Measurements from ENCODE around the gene SLC9A6. TPM values are rescaled to one million over a fixed set of nuclear protein-coding genes. Genes with fewer than 3 reads are reported as not detected.

The SLC9A6 gene
- 10 to 100 TPM in 2 of 4 donors, 1 to 10 TPM in 2; 7.0 to 11.0 (median 9.1) TPM for polyA plus RNA-seq
- long read RNA-seq, donor 1, partial matches to known transcripts: 0 of 2 reads
- long read RNA-seq, donor 1, other reads (novel, unspliced or antisense): 0 of 2 reads
- long read RNA-seq, donor 2: 0 reads
- long read RNA-seq, donor 3: 0 reads
- long read RNA-seq, donor 4: 0 reads
- long read RNA-seq, donor 5: 0 reads
- long read RNA-seq, donor 6: 0 reads
- long read RNA-seq, donor 7: 0 reads
- long read RNA-seq, donor 8: 0 reads
- long read RNA-seq, donor 9, partial matches to known transcripts: 0 of 1 reads
- long read RNA-seq, donor 9, other reads (novel, unspliced or antisense): 0 of 1 reads
- long read RNA-seq, donor 10, partial matches to known transcripts: 0 of 5 reads
- long read RNA-seq, donor 10, other reads (novel, unspliced or antisense): 5 of 5 reads

DNA sequence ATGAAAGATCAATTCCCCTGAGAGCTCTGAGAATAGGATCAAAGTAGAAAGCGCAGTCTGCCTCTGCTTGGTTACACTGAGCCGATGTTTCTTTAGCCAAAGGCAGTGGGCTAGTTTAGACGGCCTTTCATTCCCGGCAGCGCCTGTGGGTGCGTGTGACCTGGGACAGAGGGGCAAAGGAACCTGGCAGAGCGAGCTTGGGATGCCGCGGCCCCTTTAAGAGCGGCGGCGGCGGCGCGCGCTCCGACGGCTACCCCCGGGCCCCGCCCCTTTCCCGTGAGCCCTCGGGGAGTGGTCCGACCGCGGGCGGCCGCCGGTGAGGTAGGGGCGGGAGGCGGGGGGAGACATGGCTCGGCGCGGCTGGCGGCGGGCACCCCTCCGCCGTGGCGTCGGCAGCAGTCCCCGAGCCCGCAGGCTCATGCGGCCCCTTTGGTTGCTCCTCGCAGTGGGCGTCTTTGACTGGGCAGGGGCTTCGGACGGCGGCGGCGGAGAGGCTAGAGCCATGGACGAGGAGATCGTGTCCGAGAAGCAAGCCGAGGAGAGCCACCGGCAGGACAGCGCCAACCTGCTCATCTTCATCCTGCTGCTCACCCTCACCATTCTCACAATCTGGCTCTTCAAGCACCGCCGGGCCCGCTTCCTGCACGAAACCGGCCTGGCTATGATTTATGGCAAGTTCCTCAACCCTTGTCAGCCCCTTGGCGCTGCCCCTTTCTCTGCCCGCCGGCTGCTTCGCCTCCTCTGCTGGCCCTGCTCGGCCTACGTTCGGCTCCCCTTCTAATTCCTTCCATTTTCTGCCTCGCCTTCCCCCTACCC lies at the start of gene SLC9A6:
SLC9A6 (plus strand) TSS at position 279 of the 816 bp plus-strand sequence; CDS start at position 503, 224 bp downstream.
- DNase-seq (peak; percentile 69 to 81), FAIRE-seq (no peak)
- Histone ChIP-seq H3K9me3 (ENCODE audit: control insufficient read depth in 2 of 2, insufficient read depth in 1 of 2, low read depth in 1 of 2, low read length in 1 of 2) (no peaks in the 10 kb centered on the region), H3K4me3 (ENCODE audit: low read depth in 1 of 3, low read length in 3 of 3) (peak within 1 kb of the TSS; percentile 70 to 83 (median 78)), H3K36me3 (ENCODE audit: control insufficient read depth in 3 of 3, insufficient read depth in 2 of 3, low read depth in 1 of 3, low read length in 3 of 3) (no peaks in the 10 kb centered on the region), H3K4me1 (ENCODE audit: control insufficient read depth in 3 of 3, insufficient read depth in 2 of 3, low read depth in 1 of 3, low read length in 2 of 3) (no peaks in the 10 kb centered on the region), H3K27me3 (ENCODE audit: control insufficient read depth in 3 of 3, insufficient read depth in 3 of 3, low read length in 3 of 3) (no peaks in the 10 kb centered on the region), H3K27ac (ENCODE audit: low read depth in 1 of 3, low read length in 2 of 3) (peak within 1 kb of the TSS; percentile 77 to 85 (median 82))
- 0 to 43% (median 16%) methylated on average over 23 to 68 of the region's 68 CpGs for WGBS, 3 donors

DNA sequence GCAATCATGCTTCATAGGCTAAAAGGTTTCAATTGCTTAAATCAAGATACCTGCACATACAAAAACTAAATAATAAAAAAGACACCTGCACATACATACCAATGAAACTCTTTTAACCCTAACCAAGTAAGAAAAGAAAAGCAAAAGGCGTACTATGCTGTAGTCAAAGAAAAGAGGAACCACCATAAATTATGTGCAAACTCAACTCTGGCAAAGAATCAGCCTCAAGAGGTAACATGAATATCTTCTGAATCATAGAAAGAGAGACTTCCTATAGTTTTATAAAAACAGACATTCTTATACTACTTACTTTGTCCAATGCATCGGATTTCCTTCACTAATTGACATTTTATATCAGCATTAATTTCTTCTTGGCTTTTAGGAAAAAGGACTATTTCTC lies 40.7 kb upstream of the SLC9A6 start:
- DNase-seq (no peak), FAIRE-seq (no peak)
- 74 to 91% (median 79%) methylated on average over 2 of the region's 2 CpGs for WGBS, 3 donors
- Histone ChIP-seq H3K4me3 (ENCODE audit: low read depth in 1 of 3, low read length in 3 of 3) (no peak overlapping the region), H3K4me1 (ENCODE audit: control insufficient read depth in 3 of 3, insufficient read depth in 2 of 3, low read depth in 1 of 3, low read length in 2 of 3) (no peaks in the 10 kb centered on the region), H3K36me3 (ENCODE audit: control insufficient read depth in 3 of 3, insufficient read depth in 2 of 3, low read depth in 1 of 3, low read length in 3 of 3) (no peaks in the 10 kb centered on the region), H3K27me3 (ENCODE audit: control insufficient read depth in 3 of 3, insufficient read depth in 3 of 3, low read length in 3 of 3) (no peaks in the 10 kb centered on the region), H3K27ac (ENCODE audit: low read depth in 1 of 3, low read length in 2 of 3) (no peak overlapping the region), H3K9me3 (ENCODE audit: control insufficient read depth in 2 of 2, insufficient read depth in 1 of 2, low read depth in 1 of 2, low read length in 1 of 2) (no peaks in the 10 kb centered on the region)

DNA sequence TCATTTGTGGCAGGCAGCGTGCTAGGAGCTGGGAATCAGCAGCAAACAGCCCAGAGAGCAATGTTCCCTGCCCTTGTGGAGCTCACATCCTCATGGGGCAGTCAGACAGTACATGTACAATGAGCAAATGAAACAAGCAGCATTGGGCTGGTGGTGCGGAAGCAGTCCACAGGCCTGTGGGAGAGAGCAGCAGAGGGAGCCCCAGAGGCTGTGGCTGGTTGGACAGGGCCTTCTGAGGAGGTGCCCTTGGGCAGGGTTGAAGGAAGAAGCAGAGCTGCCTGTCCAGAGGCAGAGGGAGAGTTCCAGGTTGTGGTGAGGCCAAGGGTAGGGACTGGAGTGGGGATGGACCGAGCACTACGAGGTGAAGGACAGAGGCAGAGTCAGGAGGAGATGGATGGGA lies 33.9 kb upstream of the SLC9A6 start:
- H3K9me3 ChIP-seq (ENCODE audit: control insufficient read depth in 2 of 2, insufficient read depth in 1 of 2, low read depth in 1 of 2, low read length in 1 of 2): no peaks in the 10 kb centered on the region
- H3K36me3 ChIP-seq (ENCODE audit: control insufficient read depth in 3 of 3, insufficient read depth in 2 of 3, low read depth in 1 of 3, low read length in 3 of 3): no peaks in the 10 kb centered on the region
- no peak overlapping the region for H3K4me3 ChIP-seq (ENCODE audit: low read depth in 1 of 3, low read length in 3 of 3)
- 70 to 91% (median 83%) methylated on average over 4 of the region's 4 CpGs for WGBS, 3 donors
- H3K27ac ChIP-seq (ENCODE audit: low read depth in 1 of 3, low read length in 2 of 3): no peak overlapping the region
- DNase-seq: no peak
- no peaks in the 10 kb centered on the region for H3K4me1 ChIP-seq (ENCODE audit: control insufficient read depth in 3 of 3, insufficient read depth in 2 of 3, low read depth in 1 of 3, low read length in 2 of 3)
- H3K27me3 ChIP-seq (ENCODE audit: control insufficient read depth in 3 of 3, insufficient read depth in 3 of 3, low read length in 3 of 3): no peaks in the 10 kb centered on the region
- FAIRE-seq: no peak

DNA sequence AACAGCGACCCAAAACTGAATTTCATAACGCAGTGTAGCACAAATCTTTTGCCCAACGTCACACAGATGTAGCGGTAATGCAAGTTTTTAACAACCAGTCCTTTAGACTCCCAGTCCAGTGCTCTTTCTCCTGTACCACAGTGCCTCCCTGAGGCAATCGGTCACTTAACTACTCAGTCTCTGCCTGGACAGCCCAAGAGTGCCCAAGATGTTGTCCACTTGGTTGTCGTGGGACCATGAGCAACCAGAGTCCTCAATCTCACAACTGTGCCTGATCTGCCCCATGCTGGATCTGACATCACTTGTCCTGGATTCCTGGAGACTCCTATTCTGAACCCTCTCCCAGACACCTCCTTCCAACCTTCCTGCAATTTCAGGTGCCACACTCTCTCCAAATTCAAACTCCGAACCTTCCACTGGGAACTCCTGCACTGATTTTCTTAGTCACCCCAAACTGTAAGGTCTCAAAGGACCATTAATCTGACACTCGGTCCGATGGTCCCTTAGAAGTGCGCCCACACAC lies 12.1 kb upstream of the SLC9A6 start:
- Histone ChIP-seq H3K27ac (ENCODE audit: low read depth in 1 of 3, low read length in 2 of 3) (peak overlapping the region; percentile 85 to 98 (median 97)), H3K27me3 (ENCODE audit: control insufficient read depth in 3 of 3, insufficient read depth in 3 of 3, low read length in 3 of 3) (no peaks in the 10 kb centered on the region), H3K4me1 (ENCODE audit: control insufficient read depth in 3 of 3, insufficient read depth in 2 of 3, low read depth in 1 of 3, low read length in 2 of 3) (peaks cover 0 to 10% (median 0%) of the 10 kb centered on the region in 3 donors), H3K9me3 (ENCODE audit: control insufficient read depth in 2 of 2, insufficient read depth in 1 of 2, low read depth in 1 of 2, low read length in 1 of 2) (no peaks in the 10 kb centered on the region), H3K36me3 (ENCODE audit: control insufficient read depth in 3 of 3, insufficient read depth in 2 of 3, low read depth in 1 of 3, low read length in 3 of 3) (no peaks in the 10 kb centered on the region), H3K4me3 (ENCODE audit: low read depth in 1 of 3, low read length in 3 of 3) (peak overlapping the region; percentile 42 to 89 (median 54))
- FAIRE-seq (no peak), DNase-seq (peak in 1 of 2 donors; percentile 43)
- 2 to 35% (median 6%) methylated on average over 10 of the region's 10 CpGs for WGBS, 3 donors

DNA sequence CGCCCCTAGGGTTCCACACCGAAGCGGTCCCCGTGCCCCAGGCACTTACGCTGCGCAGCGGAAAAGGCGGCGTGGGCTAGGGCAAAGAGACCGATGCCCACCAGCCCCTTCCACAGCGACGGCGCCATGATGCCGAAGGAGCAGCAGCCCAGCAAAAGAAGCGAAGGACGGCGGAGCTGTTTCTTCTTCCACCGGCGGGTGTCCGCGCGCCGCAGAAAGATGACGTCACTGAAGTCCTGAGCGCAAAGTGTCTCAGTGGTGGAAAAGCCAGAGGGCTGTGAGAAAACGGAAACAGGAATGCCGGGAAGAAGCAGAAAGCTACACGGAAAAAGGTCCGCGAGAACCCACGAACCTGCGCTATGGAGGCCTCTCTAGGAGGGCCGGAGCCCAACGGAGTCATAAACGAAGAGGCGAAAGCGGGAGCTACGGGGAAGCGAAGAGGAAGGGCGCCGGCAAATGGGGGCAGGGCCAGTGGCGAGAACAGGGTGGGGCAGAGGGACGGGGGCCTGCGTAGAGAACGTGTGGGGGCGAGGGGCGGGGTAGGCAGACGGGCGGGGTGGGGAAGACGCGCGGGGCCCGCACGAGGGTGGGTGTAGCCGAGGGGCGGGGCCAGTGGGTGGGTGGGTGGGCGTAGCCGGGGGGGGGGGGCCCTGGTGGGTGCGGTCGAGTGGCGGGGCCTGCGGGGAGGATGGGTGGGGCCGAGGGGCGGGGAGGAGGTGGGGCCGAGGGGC lies 11.5 kb upstream of the SLC9A6 start, which contains the start of gene MMGT1:
MMGT1 (minus strand) TSS at position 441 of the 731 bp plus-strand sequence; CDS start at position 128, 313 bp downstream.
- DNase-seq (peak; percentile 74 to 88), FAIRE-seq (no peak)
- Histone ChIP-seq H3K27ac (ENCODE audit: low read depth in 1 of 3, low read length in 2 of 3) (peak within 1 kb of the TSS; percentile 85 to 98 (median 97)), H3K4me1 (ENCODE audit: control insufficient read depth in 3 of 3, insufficient read depth in 2 of 3, low read depth in 1 of 3, low read length in 2 of 3) (peaks cover 0 to 10% (median 0%) of the 10 kb centered on the region in 3 donors), H3K4me3 (ENCODE audit: low read depth in 1 of 3, low read length in 3 of 3) (peak within 1 kb of the TSS; percentile 42 to 89 (median 54)), H3K27me3 (ENCODE audit: control insufficient read depth in 3 of 3, insufficient read depth in 3 of 3, low read length in 3 of 3) (no peaks in the 10 kb centered on the region), H3K9me3 (ENCODE audit: control insufficient read depth in 2 of 2, insufficient read depth in 1 of 2, low read depth in 1 of 2, low read length in 1 of 2) (no peaks in the 10 kb centered on the region), H3K36me3 (ENCODE audit: control insufficient read depth in 3 of 3, insufficient read depth in 2 of 3, low read depth in 1 of 3, low read length in 3 of 3) (no peaks in the 10 kb centered on the region)
- WGBS, 3 donors: 1 to 41% (median 4%) methylated on average over 34 to 54 of the region's 65 CpGs

DNA sequence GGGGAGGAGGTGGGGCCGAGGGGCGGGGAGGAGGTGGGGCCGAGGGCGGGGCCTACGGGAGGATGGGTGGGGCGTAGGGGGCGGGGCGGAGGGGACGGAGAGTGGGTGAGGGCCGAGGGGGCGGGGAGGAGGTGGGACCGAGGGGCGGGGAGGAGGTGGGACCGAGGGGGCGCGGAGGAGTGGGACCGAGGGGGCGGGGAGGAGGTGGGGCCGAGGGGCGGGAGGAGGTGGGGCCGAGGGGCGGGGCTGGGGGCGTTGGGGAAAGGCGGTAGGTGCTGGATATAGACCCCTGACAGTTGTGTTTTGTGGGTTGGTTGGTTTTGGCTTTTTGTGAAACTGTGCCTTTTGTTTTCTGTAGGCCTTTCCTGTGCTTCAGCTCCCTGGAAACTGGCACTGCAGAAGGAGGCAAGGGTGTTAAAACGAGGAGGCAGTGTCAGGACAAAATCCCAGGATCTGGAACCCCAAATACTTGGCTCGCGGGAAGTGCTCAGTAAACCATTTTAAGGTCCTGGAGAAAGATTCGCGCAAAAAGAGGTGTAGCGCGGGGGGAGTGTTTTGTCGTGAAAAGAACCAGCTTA lies 10.9 kb upstream of the SLC9A6 start:
- H3K9me3 ChIP-seq (ENCODE audit: control insufficient read depth in 2 of 2, insufficient read depth in 1 of 2, low read depth in 1 of 2, low read length in 1 of 2): no peaks in the 10 kb centered on the region
- 6 to 40% (median 15%) methylated on average over 12 to 25 of the region's 32 CpGs for WGBS, 3 donors
- peak overlapping the region in 2 of 3 donors; percentile 26 to 39 for H3K4me3 ChIP-seq (ENCODE audit: low read depth in 1 of 3, low read length in 3 of 3)
- DNase-seq (peak; percentile 45 to 52), FAIRE-seq (no peak)
- no peaks in the 10 kb centered on the region for H3K36me3 ChIP-seq (ENCODE audit: control insufficient read depth in 3 of 3, insufficient read depth in 2 of 3, low read depth in 1 of 3, low read length in 3 of 3)
- peaks cover 0 to 10% (median 0%) of the 10 kb centered on the region in 3 donors for H3K4me1 ChIP-seq (ENCODE audit: control insufficient read depth in 3 of 3, insufficient read depth in 2 of 3, low read depth in 1 of 3, low read length in 2 of 3)
- no peaks in the 10 kb centered on the region for H3K27me3 ChIP-seq (ENCODE audit: control insufficient read depth in 3 of 3, insufficient read depth in 3 of 3, low read length in 3 of 3)
- peak overlapping the region in 2 of 3 donors; percentile 20 to 33 for H3K27ac ChIP-seq (ENCODE audit: low read depth in 1 of 3, low read length in 2 of 3)

DNA sequence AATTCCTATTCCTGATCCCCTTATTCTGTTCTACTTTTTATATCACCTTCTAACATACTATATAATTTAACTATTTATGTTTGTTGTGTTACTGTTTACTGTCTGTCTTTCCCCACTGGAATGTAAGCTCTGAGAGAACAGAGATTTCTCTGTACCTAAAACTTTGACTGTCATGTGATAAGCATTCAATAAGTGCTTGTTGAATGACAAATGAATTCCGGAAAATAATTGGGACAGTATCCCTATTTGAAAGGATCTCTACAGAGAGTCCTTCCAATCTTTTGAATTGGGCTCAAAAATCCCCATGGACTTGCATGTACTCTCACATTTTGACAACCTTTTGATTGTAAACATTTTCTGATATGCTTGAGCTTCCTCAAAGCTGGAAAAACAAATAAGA lies 9.8 kb upstream of the SLC9A6 start:
- Histone ChIP-seq H3K27ac (ENCODE audit: low read depth in 1 of 3, low read length in 2 of 3) (no peak overlapping the region), H3K4me3 (ENCODE audit: low read depth in 1 of 3, low read length in 3 of 3) (no peak overlapping the region), H3K4me1 (ENCODE audit: control insufficient read depth in 3 of 3, insufficient read depth in 2 of 3, low read depth in 1 of 3, low read length in 2 of 3) (peaks cover 0 to 10% (median 0%) of the 10 kb centered on the region in 3 donors), H3K36me3 (ENCODE audit: control insufficient read depth in 3 of 3, insufficient read depth in 2 of 3, low read depth in 1 of 3, low read length in 3 of 3) (no peaks in the 10 kb centered on the region), H3K9me3 (ENCODE audit: control insufficient read depth in 2 of 2, insufficient read depth in 1 of 2, low read depth in 1 of 2, low read length in 1 of 2) (no peaks in the 10 kb centered on the region), H3K27me3 (ENCODE audit: control insufficient read depth in 3 of 3, insufficient read depth in 3 of 3, low read length in 3 of 3) (no peaks in the 10 kb centered on the region)
- FAIRE-seq: no peak
- DNase-seq: no peak
- WGBS, 3 donors: 85 to 98% (median 90%) methylated on average over 1 of the region's 1 CpG

All from small intestine (tissue), 16 donors.